B cell (primary cell): Measurements from ENCODE around the gene PDGFC.

ENCODE experiments used
- CTCF ChIP-seq: fragments of 200-600 bp; IDR thresholded peaks from one replicate; pipeline ENCODE4 v1.8.0; 2022; ENCODE audit warnings: antibody characterized with exemption, mild to moderate bottlenecking
- EZH2 ChIP-seq: IDR thresholded peaks from 2 replicates; pipeline ENCODE4 v1.6.1; 2012; ENCODE audit warnings: borderline replicate concordance, low read depth, mild to moderate bottlenecking, moderate library complexity, low read length; ENCODE audit not compliant: insufficient read depth, poor library complexity, severe bottlenecking

GRCh38 chr4:156961196-156962057, 10.2 kb downstream of the PDGFC start:
- TF ChIP-seq EZH2 (no peak), CTCF (no peak)
